ENCODE data around the gene ZWILCH. TPM values are rescaled to one million over a fixed set of nuclear protein-coding genes. Genes with fewer than 3 reads are reported as not detected.

ZWILCH gene
- polyA plus RNA-seq, 1 of the 3 experiments (the other 2 are of a cell fraction), result 8.2 TPM

DNA sequence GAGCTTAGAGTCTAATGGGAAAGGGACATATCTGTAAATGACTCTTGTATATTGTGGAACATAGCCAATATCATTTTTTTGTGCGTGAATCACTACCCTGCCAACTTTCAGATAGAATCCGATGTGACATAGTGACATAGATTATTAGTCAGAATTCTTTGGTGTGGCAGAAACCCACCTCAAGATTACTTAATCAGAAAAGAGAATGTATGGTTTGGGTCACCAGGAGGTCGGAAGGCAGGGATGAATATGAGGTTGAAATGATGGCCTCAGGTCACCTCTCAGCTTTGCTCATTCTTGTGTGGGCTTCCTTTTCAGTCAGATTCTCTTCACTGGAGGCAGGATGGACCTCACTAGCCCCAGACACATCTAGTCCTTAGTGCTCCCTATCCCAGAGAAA lies 48.9 kb upstream of the ZWILCH start (continued):
- TF ChIP-seq, protein P1, sequence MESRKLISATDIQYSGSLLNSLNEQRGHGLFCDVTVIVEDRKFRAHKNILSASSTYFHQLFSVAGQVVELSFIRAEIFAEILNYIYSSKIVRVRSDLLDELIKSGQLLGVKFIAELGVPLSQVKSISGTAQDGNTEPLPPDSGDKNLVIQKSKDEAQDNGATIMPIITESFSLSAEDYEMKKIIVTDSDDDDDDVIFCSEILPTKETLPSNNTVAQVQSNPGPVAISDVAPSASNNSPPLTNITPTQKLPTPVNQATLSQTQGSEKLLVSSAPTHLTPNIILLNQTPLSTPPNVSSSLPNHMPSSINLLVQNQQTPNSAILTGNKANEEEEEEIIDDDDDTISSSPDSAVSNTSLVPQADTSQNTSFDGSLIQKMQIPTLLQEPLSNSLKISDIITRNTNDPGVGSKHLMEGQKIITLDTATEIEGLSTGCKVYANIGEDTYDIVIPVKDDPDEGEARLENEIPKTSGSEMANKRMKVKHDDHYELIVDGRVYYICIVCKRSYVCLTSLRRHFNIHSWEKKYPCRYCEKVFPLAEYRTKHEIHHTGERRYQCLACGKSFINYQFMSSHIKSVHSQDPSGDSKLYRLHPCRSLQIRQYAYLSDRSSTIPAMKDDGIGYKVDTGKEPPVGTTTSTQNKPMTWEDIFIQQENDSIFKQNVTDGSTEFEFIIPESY (IDR thresholded peaks at IDR 0.05; ENCODE audit: borderline replicate concordance, low read depth), result no peak
- TF ChIP-seq RCOR1 (IDR thresholded peaks at IDR 0.05; ENCODE audit: low read length) (no peak), TAF1 (IDR thresholded peaks at IDR 0.05; ENCODE audit: borderline replicate concordance, low read depth, low read length) (no peak), EZH2phosphoT487 (IDR thresholded peaks at IDR 0.05; ENCODE audit: borderline replicate concordance, low read depth) (no peak), SIN3A (IDR thresholded peaks at IDR 0.05; ENCODE audit: borderline replicate concordance, low read depth, low read length) (no peak), ELF1 (IDR thresholded peaks at IDR 0.05) (no peak), RFX5 (IDR thresholded peaks at IDR 0.05; ENCODE audit: low read length) (no peak), POLR2AphosphoS5 (IDR thresholded peaks at IDR 0.05; ENCODE audit: low read depth, low read length) (peak; percentile 32; the same call in 1 of the 2 replicates), TEAD4 (IDR thresholded peaks at IDR 0.05; ENCODE audit: borderline replicate concordance, insufficient read depth) (no peak), NRF1 (IDR thresholded peaks at IDR 0.05; ENCODE audit: low read depth, low read length) (no peak), NFIC (IDR thresholded peaks at IDR 0.05; ENCODE audit: borderline replicate concordance) (peak; percentile 21; the same call in 1 of the 2 replicates), FOXM1 (IDR thresholded peaks at IDR 0.05; ENCODE audit: low read depth) (no peak), RXRA (IDR thresholded peaks at IDR 0.05; ENCODE audit: borderline replicate concordance, low read depth) (peak; percentile 75; the same call in 1 of the 2 replicates)
- TF ChIP-seq, protein P2, sequence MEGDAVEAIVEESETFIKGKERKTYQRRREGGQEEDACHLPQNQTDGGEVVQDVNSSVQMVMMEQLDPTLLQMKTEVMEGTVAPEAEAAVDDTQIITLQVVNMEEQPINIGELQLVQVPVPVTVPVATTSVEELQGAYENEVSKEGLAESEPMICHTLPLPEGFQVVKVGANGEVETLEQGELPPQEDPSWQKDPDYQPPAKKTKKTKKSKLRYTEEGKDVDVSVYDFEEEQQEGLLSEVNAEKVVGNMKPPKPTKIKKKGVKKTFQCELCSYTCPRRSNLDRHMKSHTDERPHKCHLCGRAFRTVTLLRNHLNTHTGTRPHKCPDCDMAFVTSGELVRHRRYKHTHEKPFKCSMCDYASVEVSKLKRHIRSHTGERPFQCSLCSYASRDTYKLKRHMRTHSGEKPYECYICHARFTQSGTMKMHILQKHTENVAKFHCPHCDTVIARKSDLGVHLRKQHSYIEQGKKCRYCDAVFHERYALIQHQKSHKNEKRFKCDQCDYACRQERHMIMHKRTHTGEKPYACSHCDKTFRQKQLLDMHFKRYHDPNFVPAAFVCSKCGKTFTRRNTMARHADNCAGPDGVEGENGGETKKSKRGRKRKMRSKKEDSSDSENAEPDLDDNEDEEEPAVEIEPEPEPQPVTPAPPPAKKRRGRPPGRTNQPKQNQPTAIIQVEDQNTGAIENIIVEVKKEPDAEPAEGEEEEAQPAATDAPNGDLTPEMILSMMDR (IDR thresholded peaks at IDR 0.05), result no peak

DNA sequence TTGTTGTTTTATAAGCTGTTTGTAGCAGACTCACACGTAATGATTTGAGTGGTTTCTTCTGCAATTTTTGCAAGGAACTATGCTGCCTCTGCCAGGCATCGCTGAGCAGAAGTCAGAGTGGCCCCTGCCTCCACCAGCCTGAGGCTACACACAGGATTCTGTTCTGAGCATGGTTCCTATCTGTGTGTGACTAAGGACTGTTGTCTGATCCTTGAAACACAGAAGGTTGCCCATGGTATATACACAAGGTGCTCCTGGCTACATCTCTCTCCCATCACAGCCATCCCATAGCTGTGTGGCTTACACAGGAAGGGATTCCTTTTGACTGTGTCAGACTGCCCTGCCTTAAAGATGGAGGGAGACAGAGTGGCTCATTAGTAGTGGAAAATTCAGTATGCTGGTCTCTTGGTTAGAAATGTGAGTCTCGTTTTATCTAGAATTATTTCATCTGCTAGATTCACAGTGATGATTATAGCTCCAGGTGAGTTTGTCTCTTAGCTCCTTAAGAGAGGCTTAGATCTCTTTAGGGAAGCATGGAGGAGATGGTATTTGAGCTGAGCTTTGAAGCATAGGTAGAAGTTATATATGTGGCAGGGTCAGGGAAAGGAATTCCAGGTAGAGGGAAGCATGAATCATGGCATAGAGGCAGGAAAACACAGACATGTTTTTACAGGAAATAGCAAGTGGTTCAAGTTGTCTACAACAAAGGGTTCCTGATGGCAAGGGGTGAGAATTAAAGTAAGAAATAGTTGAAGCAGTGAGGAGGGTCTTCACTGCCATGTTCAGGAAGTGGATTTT lies 45.1 kb upstream of the ZWILCH start:
- H3K9me2 ChIP-seq, result no peaks in the 10 kb centered on the region
- H3K27ac ChIP-seq (ENCODE audit: low read depth in 2 of 2, low read length in 1 of 2), result no peak overlapping the region; a peak in 1 of 4 replicates
- H4K20me1 ChIP-seq (ENCODE audit: insufficient read depth), result no peaks in the 10 kb centered on the region
- H3K27me3 ChIP-seq (ENCODE audit: insufficient read depth), result no peaks in the 10 kb centered on the region
- H3K4me2 ChIP-seq, result no peak overlapping the region
- POLR2A ChIA-PET, result interaction anchor here (1.0 kb wide), 1 partner anchor 70 kb away, joined by 3 read pairs; no protein-coding TSS in a partner anchor
- no peak overlapping the region for H3K9ac ChIP-seq
- CTCF ChIA-PET, result interaction anchor here (0.7 to 1.1 kb wide), 2 partner anchors 19 to 39 kb away, joined by 3 read pairs; no protein-coding TSS in a partner anchor
- 85% methylated on average over 3 of the region's 3 CpGs for WGBS (ENCODE audit: low lambda C conversion rate)
- no peaks in the 10 kb centered on the region for H3K9me3 ChIP-seq
- H3F3A ChIP-seq (replicated peaks; ENCODE audit: insufficient read depth), result no peaks in the 10 kb centered on the region
- no peak overlapping the region for H3K4me3 ChIP-seq (ENCODE audit: low read depth in 2 of 2, low read length in 1 of 2)
- peaks cover 0 to 6% of the 10 kb centered on the region in 2 experiments; a peak in 1 of 4 replicates for H3K4me1 ChIP-seq (ENCODE audit: control insufficient read depth in 1 of 2, insufficient read depth in 2 of 2, low read depth in 1 of 2, low read length in 1 of 2)
- no peaks in the 10 kb centered on the region for H3K36me3 ChIP-seq (replicated peaks in 1 of 2; ENCODE audit: control insufficient read depth in 1 of 2, insufficient read depth in 2 of 2, low read length in 1 of 2)
- TF ChIP-seq, protein P3, sequence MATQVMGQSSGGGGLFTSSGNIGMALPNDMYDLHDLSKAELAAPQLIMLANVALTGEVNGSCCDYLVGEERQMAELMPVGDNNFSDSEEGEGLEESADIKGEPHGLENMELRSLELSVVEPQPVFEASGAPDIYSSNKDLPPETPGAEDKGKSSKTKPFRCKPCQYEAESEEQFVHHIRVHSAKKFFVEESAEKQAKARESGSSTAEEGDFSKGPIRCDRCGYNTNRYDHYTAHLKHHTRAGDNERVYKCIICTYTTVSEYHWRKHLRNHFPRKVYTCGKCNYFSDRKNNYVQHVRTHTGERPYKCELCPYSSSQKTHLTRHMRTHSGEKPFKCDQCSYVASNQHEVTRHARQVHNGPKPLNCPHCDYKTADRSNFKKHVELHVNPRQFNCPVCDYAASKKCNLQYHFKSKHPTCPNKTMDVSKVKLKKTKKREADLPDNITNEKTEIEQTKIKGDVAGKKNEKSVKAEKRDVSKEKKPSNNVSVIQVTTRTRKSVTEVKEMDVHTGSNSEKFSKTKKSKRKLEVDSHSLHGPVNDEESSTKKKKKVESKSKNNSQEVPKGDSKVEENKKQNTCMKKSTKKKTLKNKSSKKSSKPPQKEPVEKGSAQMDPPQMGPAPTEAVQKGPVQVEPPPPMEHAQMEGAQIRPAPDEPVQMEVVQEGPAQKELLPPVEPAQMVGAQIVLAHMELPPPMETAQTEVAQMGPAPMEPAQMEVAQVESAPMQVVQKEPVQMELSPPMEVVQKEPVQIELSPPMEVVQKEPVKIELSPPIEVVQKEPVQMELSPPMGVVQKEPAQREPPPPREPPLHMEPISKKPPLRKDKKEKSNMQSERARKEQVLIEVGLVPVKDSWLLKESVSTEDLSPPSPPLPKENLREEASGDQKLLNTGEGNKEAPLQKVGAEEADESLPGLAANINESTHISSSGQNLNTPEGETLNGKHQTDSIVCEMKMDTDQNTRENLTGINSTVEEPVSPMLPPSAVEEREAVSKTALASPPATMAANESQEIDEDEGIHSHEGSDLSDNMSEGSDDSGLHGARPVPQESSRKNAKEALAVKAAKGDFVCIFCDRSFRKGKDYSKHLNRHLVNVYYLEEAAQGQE (IDR thresholded peaks at IDR 0.05; ENCODE audit: low read depth, low read length), result no peak
- TF ChIP-seq POLR2AphosphoS5 (IDR thresholded peaks at IDR 0.05; ENCODE audit: low read depth, low read length) (no peak), FOXJ3 (CRISPR knock-in tag; IDR thresholded peaks at IDR 0.05) (no peak), FOSL2 (IDR thresholded peaks at IDR 0.05; ENCODE audit: borderline replicate concordance, low read depth) (no peak), MXI1 (IDR thresholded peaks at IDR 0.05; ENCODE audit: low read depth, low read length) (no peak), RXRA (IDR thresholded peaks at IDR 0.05; ENCODE audit: borderline replicate concordance, low read depth) (no peak)
- TF ChIP-seq, protein P4, sequence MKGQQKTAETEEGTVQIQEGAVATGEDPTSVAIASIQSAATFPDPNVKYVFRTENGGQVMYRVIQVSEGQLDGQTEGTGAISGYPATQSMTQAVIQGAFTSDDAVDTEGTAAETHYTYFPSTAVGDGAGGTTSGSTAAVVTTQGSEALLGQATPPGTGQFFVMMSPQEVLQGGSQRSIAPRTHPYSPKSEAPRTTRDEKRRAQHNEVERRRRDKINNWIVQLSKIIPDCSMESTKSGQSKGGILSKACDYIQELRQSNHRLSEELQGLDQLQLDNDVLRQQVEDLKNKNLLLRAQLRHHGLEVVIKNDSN (IDR thresholded peaks at IDR 0.05; ENCODE audit: borderline replicate concordance, low read depth), result no peak
- DNase-seq, result no peak
- H3K79me2 ChIP-seq (ENCODE audit: insufficient read depth), result no peaks in the 10 kb centered on the region; the same call in 1 of the 2 replicates
- H2AFZ ChIP-seq (ENCODE audit: low read depth), result no peak overlapping the region
